Esophagus squamous epithelium (tissue), 5 donors: ENCODE results near the gene PIGZ. TPM values are rescaled to one million over a fixed set of nuclear protein-coding genes. Genes with fewer than 3 reads are reported as not detected.

Source experiments
- DNase-seq: peaks from one replicate; lab custom pipeline; 2025; lab: John Stamatoyannopoulos, UW
- H3K27ac ChIP-seq, 4 donors: fragments of 200-600 bp; sonication (generic); one replicate each; pipeline ENCODE4 v1.5.1; 2016 to 2019; ENCODE audit warnings: mild to moderate bottlenecking in 1 of 4
- H3K27me3 ChIP-seq, 4 donors: fragments of 200-600 bp; sonication (generic); 1 replicate in 3 of 4; 2 replicates in 1 of 4; pipeline versions ENCODE4 v1.5.1 to v1.6.0; 2017 to 2021; ENCODE audit warnings: antibody characterized with exemption in 1 of 4
- H3K36me3 ChIP-seq, 3 donors: fragments of 200-600 bp; sonication (generic); one replicate each; pipeline ENCODE4 v1.5.1; 2016 to 2019
- H3K4me1 ChIP-seq, 3 donors: fragments of 200-600 bp; sonication (generic); one replicate each; pipeline ENCODE4 v1.5.1; 2017 to 2019
- H3K4me3 ChIP-seq, 4 donors: fragments of 200-600 bp; sonication (generic); 1 replicate in 3 of 4; 2 replicates in 1 of 4; pipeline ENCODE4 v1.5.1; 2016 to 2019; ENCODE audit warnings: mild to moderate bottlenecking in 2 of 4, moderate library complexity in 1 of 4
- H3K9me3 ChIP-seq, 3 donors: fragments of 200-600 bp; sonication (generic); one replicate each; pipeline ENCODE4 v1.5.1; 2016 to 2019
- POLR2A ChIP-seq, 4 donors: fragments of 450-650 bp; IDR thresholded peaks; one replicate each; pipeline ENCODE4 v1.6.1; 2017; ENCODE audit warnings: antibody characterized with exemption in 4 of 4, mild to moderate bottlenecking in 4 of 4, moderate library complexity in 3 of 4
- WGBS, 2 donors: methylation state at CpG; one replicate each; pipeline ENCODE4 v1.1.5; 2018; 5-methylcytosine and 5-hydroxymethylcytosine counted together
- intact Hi-C: fragments of 100-400 bp; cut with DNase I; formaldehyde crosslinking; loops from one replicate; pipeline ENCODE4 v1.15.0; 2022
- total RNA-seq, 4 donors: library from RNA; depleted of rRNA; stranded (reverse); fragments of >200 nt; gene quantifications; one replicate each; pipeline ENCODE4 v1.1.0, GENCODE V29; 2016
- TF ChIP-seq, protein P1 (sequence below), 6 experiments: fragments of 450-650 bp in 4 of 6; fragments of 200-600 bp in 2 of 6; sonication (generic) in 2 of 6; IDR thresholded peaks; one replicate each; pipeline ENCODE4 v1.5.1; 2016 to 2019; ENCODE audit warnings: antibody characterized with exemption in 6 of 6, mild to moderate bottlenecking in 4 of 6, moderate library complexity in 4 of 6
- donor health status: DM: yes; HTN: yes; CAD: no.

The PIGZ gene
- total RNA-seq, 4 donors from 2014 or later, result 3.4 to 8.8 (median 5.4) TPM

DNA sequence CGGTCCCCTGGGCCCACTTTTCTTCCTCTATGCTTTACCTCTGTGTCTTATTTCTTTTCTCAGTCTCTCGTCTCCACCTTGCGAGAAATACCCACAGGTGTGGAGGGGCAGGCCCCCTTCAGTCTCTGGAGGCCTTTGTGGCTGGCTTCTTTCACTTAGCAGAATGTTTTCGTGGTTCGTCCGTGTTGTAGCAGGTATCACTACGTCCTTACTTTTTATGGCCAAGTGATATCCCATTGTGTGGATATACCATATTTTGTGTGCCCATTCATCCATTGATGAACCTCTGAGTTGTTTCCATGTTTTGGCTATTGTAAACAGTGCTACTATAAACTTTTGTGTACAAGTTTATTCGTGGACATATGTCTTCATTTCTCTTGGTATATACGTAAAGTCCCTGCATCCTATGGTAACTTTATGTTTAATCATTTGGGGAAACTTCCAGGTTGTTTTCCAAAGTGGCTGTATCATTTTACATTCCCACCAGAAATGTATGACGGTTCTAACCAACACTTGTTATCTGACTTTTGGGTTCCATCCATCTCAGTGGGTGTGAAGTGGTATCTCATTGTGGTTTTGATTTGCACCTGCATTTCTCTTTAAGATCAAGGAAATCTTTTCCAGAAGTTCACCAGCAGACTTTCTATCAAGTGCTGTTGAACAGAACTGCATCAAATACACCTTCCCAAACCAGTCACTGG, 5.6 kb downstream of the PIGZ start:
- intact Hi-C loops, result loop anchor here (10.0 kb wide), 1 partner anchor 128 kb away; no protein-coding TSS in a partner anchor
- no peak for TF ChIP-seq POLR2A (IDR thresholded peaks at IDR 0.05)
- TF ChIP-seq, protein P1, sequence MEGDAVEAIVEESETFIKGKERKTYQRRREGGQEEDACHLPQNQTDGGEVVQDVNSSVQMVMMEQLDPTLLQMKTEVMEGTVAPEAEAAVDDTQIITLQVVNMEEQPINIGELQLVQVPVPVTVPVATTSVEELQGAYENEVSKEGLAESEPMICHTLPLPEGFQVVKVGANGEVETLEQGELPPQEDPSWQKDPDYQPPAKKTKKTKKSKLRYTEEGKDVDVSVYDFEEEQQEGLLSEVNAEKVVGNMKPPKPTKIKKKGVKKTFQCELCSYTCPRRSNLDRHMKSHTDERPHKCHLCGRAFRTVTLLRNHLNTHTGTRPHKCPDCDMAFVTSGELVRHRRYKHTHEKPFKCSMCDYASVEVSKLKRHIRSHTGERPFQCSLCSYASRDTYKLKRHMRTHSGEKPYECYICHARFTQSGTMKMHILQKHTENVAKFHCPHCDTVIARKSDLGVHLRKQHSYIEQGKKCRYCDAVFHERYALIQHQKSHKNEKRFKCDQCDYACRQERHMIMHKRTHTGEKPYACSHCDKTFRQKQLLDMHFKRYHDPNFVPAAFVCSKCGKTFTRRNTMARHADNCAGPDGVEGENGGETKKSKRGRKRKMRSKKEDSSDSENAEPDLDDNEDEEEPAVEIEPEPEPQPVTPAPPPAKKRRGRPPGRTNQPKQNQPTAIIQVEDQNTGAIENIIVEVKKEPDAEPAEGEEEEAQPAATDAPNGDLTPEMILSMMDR (IDR thresholded peaks at IDR 0.05), result no peak
- Histone ChIP-seq H3K27ac (no peak overlapping the region), H3K27me3 (no peaks in the 10 kb centered on the region), H3K36me3 (peaks cover 0 to 19% (median 0%) of the 10 kb centered on the region in 3 donors), H3K4me1 (peaks cover 3 to 10% (median 9%) of the 10 kb centered on the region in 3 donors), H3K4me3 (no peak overlapping the region), H3K9me3 (no peaks in the 10 kb centered on the region)
- WGBS, 2 donors, result 88 to 92% methylated on average over 10 of the region's 10 CpGs
- no peak for DNase-seq

DNA sequence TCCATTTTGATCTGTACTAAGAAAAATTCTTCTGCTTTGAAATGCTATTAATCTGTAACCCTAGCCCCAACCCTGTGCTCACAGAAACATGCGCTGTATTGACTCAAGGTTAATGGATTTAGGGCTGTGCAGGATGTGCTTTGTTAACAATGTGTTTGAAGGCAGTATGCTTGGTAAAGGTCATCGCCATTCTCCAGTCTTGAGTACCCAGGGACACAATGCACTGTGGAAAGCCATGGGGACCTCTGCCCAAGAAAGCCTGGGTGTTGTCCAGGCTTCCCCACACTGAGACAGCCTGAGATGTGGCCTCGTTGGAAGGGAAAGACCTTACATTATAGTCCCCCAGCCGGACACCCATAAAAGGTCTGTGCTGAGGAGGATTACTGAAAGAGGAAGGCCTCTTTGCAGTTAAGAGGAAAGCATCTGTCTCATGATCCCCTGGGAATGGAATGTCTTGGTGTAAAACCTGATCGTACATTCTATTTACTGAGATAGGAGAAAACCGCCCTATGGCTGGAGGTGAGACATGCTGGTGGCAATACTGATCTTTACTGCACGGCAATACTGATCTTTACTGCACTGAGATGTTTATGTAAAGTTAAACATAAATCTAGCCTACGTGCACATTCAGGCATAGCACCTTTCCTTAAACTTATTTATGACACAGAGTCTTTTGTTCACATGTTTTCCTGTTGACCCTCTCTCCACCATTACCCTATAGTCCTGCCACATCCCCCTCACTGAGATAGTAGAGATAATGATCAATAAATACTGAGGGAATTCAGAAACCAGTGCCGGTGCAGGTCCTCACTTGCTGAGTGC, 6.3 kb downstream of the PIGZ start:
- Histone ChIP-seq H3K9me3 (no peaks in the 10 kb centered on the region), H3K36me3 (peaks cover 0 to 19% (median 0%) of the 10 kb centered on the region in 3 donors), H3K27ac (no peak overlapping the region), H3K27me3 (no peaks in the 10 kb centered on the region), H3K4me3 (no peak overlapping the region), H3K4me1 (peaks cover 0 to 2% (median 1%) of the 10 kb centered on the region in 3 donors)
- TF ChIP-seq POLR2A (IDR thresholded peaks at IDR 0.05), result no peak
- TF ChIP-seq, protein P1 (IDR thresholded peaks at IDR 0.05), result no peak
- 78 to 79% methylated on average over 8 to 9 of the region's 9 CpGs for WGBS, 2 donors
- DNase-seq, result no peak
- intact Hi-C loops, result loop anchor here (10.0 kb wide), 1 partner anchor 128 kb away; no protein-coding TSS in a partner anchor

DNA sequence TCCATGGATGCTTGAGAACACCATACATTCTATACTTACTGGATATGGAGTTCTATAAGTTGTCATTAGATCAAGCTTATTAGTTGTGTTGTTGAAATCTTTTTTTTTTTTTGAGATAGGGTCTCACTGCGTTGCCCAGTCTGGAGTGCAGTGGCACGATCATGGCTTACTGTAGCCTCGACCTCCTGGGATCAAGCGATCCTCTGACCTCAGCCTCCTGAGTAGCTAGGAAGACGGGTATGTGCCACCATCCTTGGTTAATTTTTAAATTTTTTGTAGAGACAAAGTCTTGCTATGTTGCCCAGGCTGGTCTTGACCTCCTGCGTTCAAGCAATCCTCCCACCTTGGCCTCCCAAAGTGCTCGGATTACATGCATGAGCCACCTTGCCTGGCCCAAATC, 13.8 kb downstream of the PIGZ start:
- TF ChIP-seq POLR2A (IDR thresholded peaks at IDR 0.05), result no peak
- TF ChIP-seq, protein P1 (IDR thresholded peaks at IDR 0.05), result no peak
- H3K9me3 ChIP-seq, result no peaks in the 10 kb centered on the region
- no peak for DNase-seq
- H3K27me3 ChIP-seq, result no peaks in the 10 kb centered on the region
- WGBS, 2 donors, result 79 to 87% methylated on average over 7 of the region's 7 CpGs
- intact Hi-C loops, result no loop called here
- H3K4me1 ChIP-seq, result no peaks in the 10 kb centered on the region
- H3K27ac ChIP-seq, result no peak overlapping the region
- H3K36me3 ChIP-seq, result peaks cover 0 to 12% (median 0%) of the 10 kb centered on the region in 3 donors
- no peak overlapping the region for H3K4me3 ChIP-seq

DNA sequence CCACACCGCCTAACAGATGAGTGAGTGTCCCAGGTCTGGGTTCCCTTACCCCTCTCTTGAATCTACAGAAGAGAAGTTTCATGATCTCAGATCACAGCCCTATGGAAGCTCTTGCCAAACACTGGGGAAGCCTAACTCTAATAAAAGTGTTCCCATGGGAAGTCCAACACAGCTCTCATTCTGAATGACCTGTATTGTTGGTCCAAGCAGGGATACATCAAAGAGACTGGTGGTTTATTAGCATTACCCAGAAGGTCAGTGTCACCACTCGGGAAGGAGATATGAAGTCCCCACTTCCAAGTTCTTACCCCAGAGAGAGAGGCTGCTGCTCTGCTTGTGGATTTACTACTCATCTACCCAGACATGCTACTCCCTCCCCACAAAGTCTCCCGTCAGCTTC, 17.3 kb downstream of the PIGZ start:
- Histone ChIP-seq H3K4me3 (no peak overlapping the region), H3K9me3 (no peaks in the 10 kb centered on the region), H3K27me3 (no peaks in the 10 kb centered on the region), H3K4me1 (no peaks in the 10 kb centered on the region), H3K27ac (no peak overlapping the region), H3K36me3 (peaks cover 0 to 12% (median 0%) of the 10 kb centered on the region in 3 donors)
- no peak for TF ChIP-seq POLR2A (IDR thresholded peaks at IDR 0.05)
- TF ChIP-seq, protein P1 (IDR thresholded peaks at IDR 0.05), result no peak
- intact Hi-C loops, result no loop called here
- 68 to 91% methylated on average over 2 of the region's 3 CpGs for WGBS, 2 donors
- DNase-seq, result no peak

- no peaks in the 10 kb centered on the region for H3K9me3 ChIP-seq
- no peak overlapping the region for H3K27ac ChIP-seq
- TF ChIP-seq POLR2A (IDR thresholded peaks at IDR 0.05), result no peak
- TF ChIP-seq, protein P1 (IDR thresholded peaks at IDR 0.05), result no peak
- peaks cover 0 to 1% (median 0%) of the 10 kb centered on the region in 3 donors for H3K4me1 ChIP-seq
- peaks cover 0 to 25% (median 0%) of the 10 kb centered on the region in 3 donors for H3K36me3 ChIP-seq
- H3K27me3 ChIP-seq, result no peaks in the 10 kb centered on the region
- no peak for DNase-seq
- H3K4me3 ChIP-seq, result no peak overlapping the region
- 82 to 86% methylated on average over 5 to 6 of the region's 6 CpGs for WGBS, 2 donors
- intact Hi-C loops, result no loop called here
Measured at GRCh38 chr3:196949750-196950149, 18.9 kb downstream of the PIGZ start.
